DMS 273 (cell line): Measurements from ENCODE around the gene SAE1.

Experiments used
- DNase-seq: peaks from one replicate; lab custom pipeline; 2025; ENCODE audit not compliant: unreplicated experiment; lab: John Stamatoyannopoulos, UW

Gene SAE1

GRCh38 chr19:47158367-47158791, 27.7 kb downstream of the SAE1 start:
- no peak for DNase-seq

GRCh38 chr19:47158879-47159503, 28.4 kb downstream of the SAE1 start:
- no peak for DNase-seq

- DNase-seq = no peak
These were observed 31.3 kb downstream of the SAE1 start for GRCh38 chr19:47161876-47162489.

- no peak for DNase-seq
These were observed 37.4 kb downstream of the SAE1 start for GRCh38 chr19:47168065-47168464.

GRCh38 chr19:47172666-47173455, 42.2 kb downstream of the SAE1 start:
- no peak for DNase-seq

- no peak for DNase-seq
These were observed 45.5 kb downstream of the SAE1 start for GRCh38 chr19:47176071-47176626.

- DNase-seq = no peak
These were observed 46.0 kb downstream of the SAE1 start for GRCh38 chr19:47176627-47177090.

GRCh38 chr19:47179653-47180310, 49.1 kb downstream of the SAE1 start:
- no peak for DNase-seq

GRCh38 chr19:47183601-47184000, 53.0 kb downstream of the SAE1 start:
- no peak for DNase-seq

GRCh38 chr19:47186446-47187334, 56.1 kb downstream of the SAE1 start:
- no peak for DNase-seq

GRCh38 chr19:47187335-47187655, 56.7 kb downstream of the SAE1 start:
- no peak for DNase-seq

GRCh38 chr19:47187797-47188196, 57.2 kb downstream of the SAE1 start:
- no peak for DNase-seq

- DNase-seq = no peak
These were observed 57.9 kb downstream of the SAE1 start for GRCh38 chr19:47188507-47189033.

- no peak for DNase-seq
These were observed 59.6 kb downstream of the SAE1 start for GRCh38 chr19:47190167-47190727.

GRCh38 chr19:47195434-47195833, 64.8 kb downstream of the SAE1 start:
- no peak for DNase-seq

GRCh38 chr19:47197141-47197540, 66.5 kb downstream of the SAE1 start:
- DNase-seq = no peak

- DNase-seq = no peak
These were observed 69.9 kb downstream of the SAE1 start for GRCh38 chr19:47200530-47200929.

- no peak for DNase-seq
These were observed 72.6 kb downstream of the SAE1 start for GRCh38 chr19:47203254-47203653.

GRCh38 chr19:47209319-47210179, 78.9 kb downstream of the SAE1 start:
- DNase-seq = no peak
